Dedifferentiated amniotic fluid mesenchymal stem cell (primary cell): ENCODE results near the gene TREX2.

Source experiments
- DNase-seq: peaks from one replicate; pipeline ENCODE4 v3.0.0-alpha.2; 2016; ENCODE audit errors: extremely low spot score

Gene TREX2

GRCh38 chrX:153434801-153435200 lies 11.1 kb downstream of the TREX2 start:
- DNase-seq: no peak

- DNase-seq: no peak
These were observed 12.0 kb downstream of the TREX2 start for GRCh38 chrX:153433781-153434285.

- no peak for DNase-seq
These were observed 12.6 kb downstream of the TREX2 start for GRCh38 chrX:153433161-153433680.

- DNase-seq: no peak
These were observed 15.1 kb downstream of the TREX2 start for GRCh38 chrX:153430796-153431195.

GRCh38 chrX:153426204-153426603 lies 19.7 kb downstream of the TREX2 start:
- no peak for DNase-seq

GRCh38 chrX:153423652-153424051 lies 22.2 kb downstream of the TREX2 start:
- no peak for DNase-seq

- DNase-seq: no peak
These were observed 24.0 kb downstream of the TREX2 start for GRCh38 chrX:153421856-153422255.

GRCh38 chrX:153420851-153421599 lies 24.8 kb downstream of the TREX2 start:
- DNase-seq: no peak

GRCh38 chrX:153417637-153418036 lies 28.2 kb downstream of the TREX2 start:
- no peak for DNase-seq

GRCh38 chrX:153416781-153417450 lies 28.9 kb downstream of the TREX2 start:
- no peak for DNase-seq

- no peak for DNase-seq
These were observed 30.9 kb downstream of the TREX2 start for GRCh38 chrX:153414856-153415510.

GRCh38 chrX:153413731-153414130 lies 32.1 kb downstream of the TREX2 start:
- DNase-seq: no peak

- DNase-seq: no peak
These were observed 32.8 kb downstream of the TREX2 start for GRCh38 chrX:153412746-153413720.

- no peak for DNase-seq
These were observed 33.8 kb downstream of the TREX2 start for GRCh38 chrX:153411988-153412574.

- no peak for DNase-seq
These were observed 34.4 kb downstream of the TREX2 start, which contains the start of gene ZFP92 for GRCh38 chrX:153411255-153411987. Gene ZFP92, plus strand, starts transcription at chrX:153411472. Its CDS starts 6,851 bp downstream, at chrX:153418323.

- no peak for DNase-seq
These were observed 35.0 kb downstream of the TREX2 start for GRCh38 chrX:153410888-153411254.

- no peak for DNase-seq
These were observed 35.5 kb downstream of the TREX2 start for GRCh38 chrX:153410373-153410772.

- no peak for DNase-seq
These were observed 36.3 kb downstream of the TREX2 start for GRCh38 chrX:153409414-153410101.

GRCh38 chrX:153408871-153409351 lies 36.9 kb downstream of the TREX2 start:
- no peak for DNase-seq
